A673 (cell line): ENCODE data around the gene KCNIP4. TPM values are rescaled to one million over a fixed set of nuclear protein-coding genes. Genes with fewer than 3 reads are reported as not detected.

Source experiments
- BruUV-seq: library from RNA; stranded (reverse); fragments of 400-500 nt; replicated peaks from 2 replicates; lab custom pipeline; 2021; lab: Mats Ljungman, UMichigan
- CTCF ChIA-PET: fragments of 300-600 bp; sonication (Branson Sonifier 250); formaldehyde crosslinking; loops from one replicate; lab custom pipeline; 2022; ENCODE audit warnings: antibody characterized with exemption; lab: Charles Lee
- POLR2A ChIA-PET: fragments of 300-600 bp; sonication (Branson Sonifier 250); formaldehyde crosslinking; loops from one replicate; lab custom pipeline; 2022; ENCODE audit warnings: antibody characterized with exemption; ENCODE audit not compliant: low non-redundant PET; lab: Charles Lee
- DNase-seq: peaks from one replicate; pipeline ENCODE4 v3.0.0-alpha.2; 2015; ENCODE audit warnings: low spot score
- H3K27ac ChIP-seq: fragments of 200-600 bp; sonication (generic); 2 replicates; pipeline ENCODE4 v1.5.1; 2016; ENCODE audit warnings: mixed run types, low read depth, mild to moderate bottlenecking, mixed read lengths, antibody characterized with exemption, low read length; ENCODE audit not compliant: poor library complexity, severe bottlenecking
- H3K27me3 ChIP-seq: fragments of 200-600 bp; sonication (generic); replicated peaks from 2 replicates; pipeline ENCODE4 v1.6.1; 2017; ENCODE audit warnings: mixed run types, low read depth, mild to moderate bottlenecking, mixed read lengths, antibody characterized with exemption, low read length; ENCODE audit not compliant: insufficient read depth, poor library complexity
- H3K36me3 ChIP-seq: fragments of 200-600 bp; sonication (generic); 2 replicates; pipeline ENCODE4 v1.6.1; 2016; ENCODE audit warnings: mixed run types, mild to moderate bottlenecking, mixed read lengths, antibody characterized with exemption, low read length; ENCODE audit not compliant: insufficient read depth, poor library complexity, severe bottlenecking
- H3K4me1 ChIP-seq: fragments of 200-600 bp; sonication (generic); 2 replicates; pipeline ENCODE4 v1.6.1; 2017; ENCODE audit warnings: mixed run types, mild to moderate bottlenecking, mixed read lengths, antibody characterized with exemption, low read length; ENCODE audit not compliant: insufficient read depth, poor library complexity, severe bottlenecking
- H3K4me3 ChIP-seq: fragments of 200-600 bp; sonication (generic); 2 replicates; pipeline ENCODE4 v1.5.1; 2016; ENCODE audit warnings: low read depth, mixed run types, mild to moderate bottlenecking, mixed read lengths, low read length; ENCODE audit not compliant: poor library complexity, severe bottlenecking
- H3K9me3 ChIP-seq: fragments of 200-600 bp; sonication (generic); 2 replicates; pipeline ENCODE4 v1.6.1; 2016; ENCODE audit warnings: mixed run types, low read depth, mild to moderate bottlenecking, mixed read lengths, antibody characterized with exemption, low read length; ENCODE audit not compliant: poor library complexity, severe bottlenecking
- CTCF ChIP-seq: fragments of 300-800, 200-600 bp; sonication (generic); conservative IDR thresholded peaks from 2 replicates; pipeline ENCODE4 v1.5.1; 2017; ENCODE audit warnings: low read depth, mild to moderate bottlenecking, antibody characterized with exemption, low read length, moderate library complexity, mixed read lengths
- EZH2 ChIP-seq: fragments of 200-600 bp; sonication (generic); IDR thresholded peaks from 2 replicates; pipeline ENCODE4 v1.6.1; 2017; ENCODE audit warnings: borderline replicate concordance, low read depth, mild to moderate bottlenecking, mixed read lengths, antibody characterized with exemption, low read length; ENCODE audit not compliant: poor library complexity, severe bottlenecking
- intact Hi-C: fragments of 100-400 bp; cut with micrococcal nuclease; formaldehyde crosslinking; loops from one replicate; pipeline ENCODE4 v1.10.0; 2022; ENCODE audit not compliant: unreplicated experiment
- total RNA-seq: library from RNA; stranded (reverse); gene quantifications from 2 replicates; pipeline ENCODE4 v1.2.3, GENCODE V29; 2021

The KCNIP4 gene
- total RNA-seq, 1 experiment from 2014 or later = not detected

GRCh38 chr4:21413807-21414370 is 534.7 kb downstream of the KCNIP4 start:
- DNase-seq = no peak
- intact Hi-C loops = no loop called here
- H3K9me3 ChIP-seq = no peaks in the 10 kb centered on the region
- H3K4me1 ChIP-seq = no peaks in the 10 kb centered on the region
- no peak overlapping the region for H3K27ac ChIP-seq
- no peak overlapping the region for H3K4me3 ChIP-seq
- BruUV-seq = no TSS peak
- no peaks in the 10 kb centered on the region for H3K36me3 ChIP-seq
- no peaks in the 10 kb centered on the region for H3K27me3 ChIP-seq
- POLR2A ChIA-PET = no interaction called here
- CTCF ChIA-PET = no interaction called here
- TF ChIP-seq CTCF (no peak), EZH2 (no peak)

DNA sequence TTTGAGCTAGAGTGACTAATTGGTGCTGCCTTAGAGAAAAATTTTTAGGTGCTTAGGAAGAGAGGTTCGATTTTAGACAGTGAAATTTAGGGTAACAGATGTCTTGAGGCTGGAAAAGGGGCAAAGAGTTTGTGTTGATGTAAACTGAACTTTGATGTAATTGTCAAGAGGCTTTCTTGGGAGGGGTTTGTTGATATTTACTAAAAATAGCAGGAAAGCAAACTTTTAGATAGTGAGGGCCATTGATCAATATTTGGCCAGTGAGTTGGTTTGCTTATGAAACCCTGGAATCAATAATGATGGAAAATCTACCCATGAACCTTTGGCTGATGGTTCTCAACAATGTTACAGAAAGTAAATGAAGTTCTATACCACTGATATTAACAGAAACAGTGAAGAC is 537.5 kb downstream of the KCNIP4 start:
- intact Hi-C loops = no loop called here
- Histone ChIP-seq H3K4me1 (no peaks in the 10 kb centered on the region), H3K27me3 (no peaks in the 10 kb centered on the region), H3K27ac (no peak overlapping the region), H3K9me3 (no peaks in the 10 kb centered on the region), H3K4me3 (no peak overlapping the region), H3K36me3 (no peaks in the 10 kb centered on the region)
- TF ChIP-seq CTCF = no peak
- no peak for TF ChIP-seq EZH2
- POLR2A ChIA-PET = no interaction called here
- no peak for DNase-seq
- no TSS peak for BruUV-seq
- CTCF ChIA-PET = no interaction called here

DNA sequence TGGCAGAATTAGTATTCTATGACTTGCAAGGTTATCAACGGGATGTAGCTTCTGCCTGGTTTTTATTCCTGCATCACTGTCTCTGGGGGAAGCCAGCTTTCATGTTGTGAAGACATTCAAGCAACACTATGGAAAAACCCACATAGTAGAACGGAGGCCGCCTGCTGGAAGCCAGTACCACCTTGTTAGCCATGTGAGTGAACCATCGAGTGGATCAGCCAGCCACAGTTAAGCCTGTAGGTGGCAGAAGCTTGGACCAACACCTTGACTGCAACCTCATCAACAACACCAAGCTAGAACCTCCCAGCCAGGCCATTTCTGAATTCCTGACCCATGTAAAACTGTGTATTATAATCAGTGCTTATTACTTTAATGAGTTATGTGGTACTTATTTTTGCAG is 538.2 kb downstream of the KCNIP4 start:
- Histone ChIP-seq H3K27ac (no peak overlapping the region), H3K4me3 (no peak overlapping the region), H3K4me1 (no peaks in the 10 kb centered on the region), H3K27me3 (no peaks in the 10 kb centered on the region), H3K9me3 (no peaks in the 10 kb centered on the region), H3K36me3 (no peaks in the 10 kb centered on the region)
- intact Hi-C loops = no loop called here
- POLR2A ChIA-PET = no interaction called here
- no TSS peak for BruUV-seq
- no peak for TF ChIP-seq EZH2
- TF ChIP-seq CTCF = no peak
- DNase-seq = no peak
- CTCF ChIA-PET = no interaction called here
